HG02981 (cell line): Measurements from ENCODE around the gene PNRC1.
"Not testable (repeated sequence)": the region's sequence is repeated elsewhere in the genome, so short reads cannot be mapped to it uniquely, and the experiment has no call there.

Source experiments
- ATAC-seq: cut with Tn5 transposase; IDR thresholded peaks from one replicate; pipeline ENCODE4 v1.9.1; 2021; ENCODE audit warnings: mild to moderate bottlenecking, moderate library complexity; ENCODE audit not compliant: unreplicated experiment

Gene PNRC1

DNA sequence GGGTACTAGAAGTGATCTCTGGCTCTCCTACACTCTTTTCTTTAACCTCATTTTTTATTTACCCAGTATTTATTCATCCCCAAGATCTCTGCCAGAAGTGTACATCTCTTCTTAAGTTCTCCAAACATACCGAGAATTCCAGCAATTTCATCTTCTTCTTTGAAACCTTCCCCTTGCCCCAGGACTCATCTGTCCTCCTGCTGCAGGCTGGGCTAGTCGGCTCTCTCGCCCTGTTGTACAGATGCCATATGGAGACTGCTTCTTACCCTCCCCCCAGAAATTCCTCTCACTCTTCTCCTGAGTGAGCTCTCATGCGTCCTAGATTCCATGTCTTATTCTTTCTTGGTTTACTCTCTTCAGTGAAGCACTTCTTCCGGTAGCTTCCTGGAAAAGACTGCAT, 21.9 kb upstream of the PNRC1 start:
- ATAC-seq: no peak

DNA sequence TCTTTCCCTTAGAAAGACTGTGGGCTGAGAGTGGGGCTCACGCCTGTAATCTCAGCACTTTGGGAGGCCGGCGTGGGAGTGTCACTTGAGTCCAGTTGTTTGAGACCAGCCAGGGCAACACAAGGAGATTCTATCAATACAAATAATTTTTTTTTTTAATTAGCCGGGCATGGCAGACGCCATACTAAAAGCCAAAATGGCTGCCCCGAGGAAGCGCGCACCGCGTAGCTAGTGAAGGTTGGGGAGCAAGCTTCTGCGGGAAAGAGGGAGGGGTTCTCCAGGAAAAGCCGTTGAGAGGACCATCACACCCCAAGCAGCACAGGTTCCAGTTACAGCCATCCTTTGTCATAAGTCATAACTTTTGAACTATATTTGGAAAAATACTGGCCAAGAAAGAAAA, 21.3 kb upstream of the PNRC1 start:
- ATAC-seq: no peak

DNA sequence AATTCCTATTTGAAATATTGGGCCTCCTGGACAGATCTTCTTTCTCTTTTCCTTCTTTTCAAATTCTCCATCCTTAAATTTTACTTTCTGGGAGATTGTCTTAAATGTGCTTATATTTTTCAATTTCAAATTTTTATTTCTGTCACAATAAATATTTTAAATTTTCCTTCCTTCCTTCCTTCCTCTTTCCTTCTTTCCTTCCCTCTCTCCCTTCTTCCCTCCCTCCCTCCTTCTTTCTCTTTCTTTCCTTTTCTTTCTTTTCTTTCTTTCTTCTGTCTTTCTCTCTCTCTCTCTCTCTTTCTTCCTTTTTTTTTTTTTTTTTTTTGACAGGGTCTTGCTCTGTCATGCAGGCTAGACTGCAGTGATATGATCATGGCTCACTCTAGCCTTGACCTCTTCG, 16.7 kb upstream of the PNRC1 start:
- ATAC-seq: no peak

DNA sequence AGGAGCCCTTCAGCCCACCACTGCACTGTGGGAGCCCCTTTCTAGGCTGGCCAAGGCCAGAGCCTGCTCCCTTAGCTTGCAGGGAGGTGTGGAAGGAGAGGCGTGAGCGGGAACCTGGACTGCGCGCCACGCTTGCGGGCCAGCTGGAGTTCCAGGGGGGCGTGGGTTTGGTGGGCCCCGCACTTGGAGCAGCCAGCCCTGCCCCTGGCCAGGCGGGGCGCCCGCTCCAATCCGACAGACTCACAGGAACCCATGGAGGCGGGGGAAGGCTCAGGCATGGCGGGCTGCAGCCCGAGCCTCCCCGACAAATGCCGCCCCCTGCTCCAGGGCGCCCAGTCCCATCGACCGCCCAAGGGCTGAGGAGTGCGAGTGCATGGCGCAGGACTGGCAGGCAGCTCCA, 15.6 kb upstream of the PNRC1 start:
- not testable (repeated sequence) for ATAC-seq

- ATAC-seq: not testable (repeated sequence)
Observed at GRCh38 chr6:89066121-89066520, 14.4 kb upstream of the PNRC1 start.

GRCh38 chr6:89066940-89067646, 13.5 kb upstream of the PNRC1 start:
- no peak for ATAC-seq

- ATAC-seq: no peak
Observed at GRCh38 chr6:89067796-89068195, 12.8 kb upstream of the PNRC1 start.

GRCh38 chr6:89068695-89069094, 11.9 kb upstream of the PNRC1 start:
- ATAC-seq: no peak

- ATAC-seq: no peak
Observed at GRCh38 chr6:89069536-89070163, 10.9 kb upstream of the PNRC1 start.

DNA sequence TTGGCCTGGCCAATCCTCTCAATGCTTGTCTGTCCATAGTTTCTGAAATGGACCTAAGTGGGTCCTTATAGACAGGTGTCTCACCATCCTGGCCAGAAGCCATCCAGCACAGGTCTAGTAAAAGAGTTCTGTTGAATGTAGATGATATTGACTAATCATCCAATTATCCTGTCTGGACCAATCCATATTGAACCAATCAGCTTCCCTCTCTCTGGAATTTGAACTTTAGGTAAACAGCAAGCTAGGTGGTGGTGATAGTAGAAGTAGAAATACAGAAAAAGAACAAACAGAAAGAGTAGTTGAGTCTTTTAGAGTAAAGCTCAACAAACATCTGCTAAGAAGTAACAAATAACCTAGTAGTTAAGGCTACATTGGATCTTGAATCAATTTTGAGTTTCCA, 9.5 kb upstream of the PNRC1 start:
- ATAC-seq: no peak

DNA sequence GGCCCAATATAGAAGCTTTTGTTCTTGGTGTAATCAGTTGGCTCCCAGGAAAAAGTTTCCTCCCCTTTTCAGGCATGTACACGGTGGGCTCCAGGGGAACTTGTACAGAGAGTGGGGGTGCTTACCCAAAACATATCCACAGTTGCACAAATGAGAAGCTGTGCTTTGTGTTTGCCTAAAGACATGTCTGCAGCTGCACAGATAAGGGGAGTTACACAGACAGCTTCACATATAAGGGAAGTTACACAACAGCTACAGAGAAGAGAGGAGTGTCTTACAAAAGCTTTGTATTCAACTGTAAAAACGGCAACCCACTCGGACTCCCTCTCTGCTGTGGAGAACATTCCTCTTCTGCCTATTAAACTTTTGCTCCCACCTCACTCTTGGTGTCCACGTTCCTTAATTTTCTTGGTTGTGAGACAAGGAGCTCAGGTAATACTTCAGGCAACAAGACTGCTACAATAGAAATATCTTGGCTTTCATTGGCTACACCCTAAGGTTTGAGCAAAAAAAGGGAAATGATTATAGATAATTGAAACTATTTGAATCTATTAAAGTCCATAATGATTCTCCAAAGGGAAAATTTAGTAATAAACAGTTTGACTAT, 7.4 kb upstream of the PNRC1 start:
- ATAC-seq: no peak

- ATAC-seq: no peak
Observed at GRCh38 chr6:89073840-89074239, 6.7 kb upstream of the PNRC1 start.

- ATAC-seq: no peak
Observed at GRCh38 chr6:89079511-89080234, 878 bp upstream of the PNRC1 start.

- no peak for ATAC-seq
Observed at GRCh38 chr6:89081129-89081422, 525 bp downstream of the PNRC1 start.

DNA sequence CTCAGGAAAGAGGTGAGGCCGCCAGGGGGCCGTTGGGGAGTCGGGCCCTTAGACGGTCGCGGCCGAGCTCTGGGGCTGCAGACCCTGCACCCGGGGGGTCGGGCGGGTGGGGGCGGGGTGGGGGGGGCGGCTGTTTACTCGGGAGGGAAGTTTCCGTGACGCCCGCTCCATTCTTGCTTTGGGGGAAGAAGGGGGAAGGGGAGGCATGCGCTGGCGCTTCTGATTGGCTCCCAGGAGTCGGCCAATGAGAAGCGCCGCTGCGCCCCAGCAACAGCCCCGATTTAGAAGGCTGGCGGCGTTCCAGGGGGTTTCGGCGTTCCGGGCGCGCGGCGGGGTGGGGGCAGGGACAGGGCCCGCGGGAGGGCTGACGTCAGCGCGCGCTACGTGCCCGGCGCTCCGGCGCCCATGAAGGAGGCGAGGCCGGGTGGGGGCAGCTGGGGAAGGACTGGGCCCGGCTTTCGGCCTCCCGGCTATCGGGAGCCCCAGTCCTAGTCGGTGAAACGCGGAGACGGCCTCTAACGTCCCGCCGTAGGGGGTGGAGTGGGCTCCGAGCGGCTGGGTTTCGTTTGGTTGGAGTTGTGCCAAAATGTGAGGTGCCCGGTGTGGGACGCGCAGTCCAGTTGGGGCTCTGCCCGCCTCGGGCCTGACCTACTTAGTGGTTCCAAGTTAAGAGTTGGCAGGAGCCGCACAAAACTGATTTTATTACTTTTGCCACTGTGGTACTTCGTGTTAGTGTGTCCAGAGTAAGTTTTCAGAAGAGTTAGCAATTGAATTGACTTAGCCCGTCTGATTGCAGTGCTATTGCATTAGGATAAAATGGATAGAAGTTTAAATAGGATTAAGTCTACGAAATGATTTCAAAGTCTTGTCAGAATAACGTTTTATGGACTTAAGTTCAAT, 1.1 kb downstream of the PNRC1 start:
- peak; percentile 62 for ATAC-seq

DNA sequence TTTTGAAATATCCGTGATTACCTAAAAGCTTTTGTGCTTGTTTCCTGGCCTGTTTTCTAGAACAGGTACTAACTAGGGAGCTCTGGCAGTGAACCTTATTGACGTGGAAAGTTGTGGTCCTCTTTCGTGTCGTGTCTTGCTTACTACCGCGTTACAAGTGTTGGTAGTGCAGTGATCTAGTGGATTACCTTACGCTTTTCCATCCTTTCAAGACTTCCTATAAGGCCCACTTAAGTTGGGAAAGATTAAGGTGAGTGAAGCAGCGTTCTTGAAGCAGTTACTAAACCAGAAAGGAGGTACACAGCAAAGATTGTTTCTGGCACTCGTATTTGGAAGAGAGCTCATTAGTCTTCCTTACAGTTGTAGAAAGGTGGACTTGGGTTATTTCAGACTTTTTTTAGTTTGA, 1.9 kb downstream of the PNRC1 start:
- ATAC-seq: no peak

- no peak for ATAC-seq
Observed at GRCh38 chr6:89084542-89084941, 4.0 kb downstream of the PNRC1 start.

DNA sequence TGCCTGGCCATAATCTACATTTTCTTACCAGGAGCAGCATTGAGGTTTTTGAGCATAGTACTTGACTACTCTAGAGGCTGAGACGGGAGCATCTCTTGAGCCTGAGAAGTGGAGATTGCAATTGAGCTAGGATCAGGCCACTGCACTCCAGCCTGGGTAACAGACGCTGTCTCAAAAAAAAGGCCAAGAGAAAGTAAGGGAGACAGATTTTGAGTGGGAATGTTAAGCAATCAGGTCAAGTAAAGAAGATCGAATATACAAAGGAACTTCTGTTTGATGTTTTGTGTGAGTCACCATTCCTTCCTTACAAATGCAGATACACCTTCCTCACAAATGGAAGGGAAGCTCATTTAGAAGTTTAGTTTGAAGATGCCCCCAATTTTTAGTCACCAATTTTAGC, 4.4 kb downstream of the PNRC1 start:
- ATAC-seq: no peak

DNA sequence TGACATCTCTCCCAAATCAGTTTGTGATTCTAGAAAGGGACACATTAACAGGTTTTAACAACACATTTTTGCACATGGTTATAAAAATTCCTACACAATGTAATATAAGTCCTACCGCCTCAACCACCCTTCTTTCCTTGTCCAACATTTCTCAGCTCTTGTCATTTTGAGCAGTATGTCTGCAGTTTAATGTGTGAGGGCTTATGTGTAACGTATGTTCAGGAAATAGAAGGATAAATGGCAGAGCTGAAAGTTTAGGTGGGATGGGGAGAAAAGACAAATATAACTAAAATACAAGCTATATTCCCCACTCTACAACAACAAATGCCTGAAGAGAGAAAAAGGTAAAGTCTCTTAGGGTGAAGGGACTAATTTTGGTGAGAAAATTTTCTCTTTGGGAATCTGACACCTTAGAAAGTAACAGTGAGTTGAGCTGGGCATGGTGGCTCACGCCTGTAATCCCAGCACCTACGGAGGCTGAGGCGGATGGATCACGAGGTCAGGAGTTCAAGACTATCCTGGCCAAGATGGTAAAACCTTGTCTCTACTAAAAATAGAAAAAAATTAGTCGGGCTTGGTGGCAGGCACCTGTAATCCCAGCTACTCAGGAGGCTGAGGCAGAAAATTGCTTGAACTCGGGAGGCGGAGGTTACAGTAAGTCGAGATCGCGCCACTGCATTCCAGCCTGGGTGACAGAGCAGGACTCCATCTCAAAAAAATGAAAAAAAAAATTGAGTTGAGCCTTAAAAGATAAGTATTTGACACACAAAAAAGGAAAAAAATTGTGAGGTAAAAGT, 5.1 kb downstream of the PNRC1 start:
- ATAC-seq: no peak

DNA sequence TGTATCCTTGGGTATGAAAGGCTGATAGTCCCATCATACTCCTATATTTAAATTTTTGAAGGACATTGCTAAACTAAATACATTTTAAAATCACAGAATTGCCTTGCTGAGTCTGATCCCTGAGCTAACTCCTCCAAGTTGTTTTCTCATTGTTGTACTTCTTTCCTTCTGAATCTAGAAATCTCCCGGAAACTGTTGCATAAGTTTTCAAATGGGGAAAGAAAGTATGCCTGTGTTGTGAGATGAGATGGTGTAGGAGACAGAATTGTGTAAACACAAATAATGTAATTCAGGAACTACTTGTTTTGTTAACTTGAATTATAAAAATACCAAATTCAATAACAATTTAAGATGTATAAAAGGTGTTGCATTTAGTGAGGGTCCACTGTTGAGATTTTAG, 7.3 kb downstream of the PNRC1 start:
- ATAC-seq: no peak
